GM21447 (cell line): ENCODE results near the gene CABLES1.
"Not testable (repeated sequence)": the region's sequence is repeated elsewhere in the genome, so short reads cannot be mapped to it uniquely, and the experiment has no call there.

Source experiments
- ATAC-seq: cut with Tn5 transposase; IDR thresholded peaks from one replicate; pipeline ENCODE4 v1.9.1; 2021; ENCODE audit not compliant: unreplicated experiment

The CABLES1 gene

GRCh38 chr18:23281626-23282436, 146.5 kb downstream of the CABLES1 start:
- ATAC-seq, result no peak

GRCh38 chr18:23282437-23282781, 147.1 kb downstream of the CABLES1 start:
- no peak for ATAC-seq

- ATAC-seq, result peak; percentile 96
These were observed 148.7 kb downstream of the CABLES1 start for GRCh38 chr18:23283916-23284430.

- no peak for ATAC-seq
These were observed 149.3 kb downstream of the CABLES1 start for GRCh38 chr18:23284629-23285028.

- not testable (repeated sequence) for ATAC-seq
These were observed 150.3 kb downstream of the CABLES1 start for GRCh38 chr18:23285581-23285980.

- ATAC-seq, result no peak
These were observed 156.3 kb downstream of the CABLES1 start for GRCh38 chr18:23291456-23292205.

- no peak for ATAC-seq
These were observed 165.0 kb downstream of the CABLES1 start for GRCh38 chr18:23300231-23300805.

- ATAC-seq, result no peak
These were observed 166.7 kb downstream of the CABLES1 start for GRCh38 chr18:23301972-23302371.

- ATAC-seq, result no peak
These were observed 167.2 kb downstream of the CABLES1 start for GRCh38 chr18:23302511-23302850.

GRCh38 chr18:23302851-23303527, 167.7 kb downstream of the CABLES1 start:
- no peak for ATAC-seq

- ATAC-seq, result peak; percentile 77
These were observed 171.5 kb downstream of the CABLES1 start for GRCh38 chr18:23306822-23307221.

GRCh38 chr18:23307567-23308295, 172.4 kb downstream of the CABLES1 start:
- peak; percentile 68 for ATAC-seq
